Stimulated activated CD8-positive, alpha-beta memory T cell treated with anti-CD3 and anti-CD28 coated beads, Interleukin-4, amount 100 ng/mL, for 48 hours (primary cell): ENCODE results near the gene LPO.
A peak's percentile ranks its signal among the peaks of the same experiment; 100 is the strongest.

Experiments
- DNase-seq: peaks from one replicate; pipeline ENCODE4 v3.0.0-alpha.2; 2020

LPO gene

DNA sequence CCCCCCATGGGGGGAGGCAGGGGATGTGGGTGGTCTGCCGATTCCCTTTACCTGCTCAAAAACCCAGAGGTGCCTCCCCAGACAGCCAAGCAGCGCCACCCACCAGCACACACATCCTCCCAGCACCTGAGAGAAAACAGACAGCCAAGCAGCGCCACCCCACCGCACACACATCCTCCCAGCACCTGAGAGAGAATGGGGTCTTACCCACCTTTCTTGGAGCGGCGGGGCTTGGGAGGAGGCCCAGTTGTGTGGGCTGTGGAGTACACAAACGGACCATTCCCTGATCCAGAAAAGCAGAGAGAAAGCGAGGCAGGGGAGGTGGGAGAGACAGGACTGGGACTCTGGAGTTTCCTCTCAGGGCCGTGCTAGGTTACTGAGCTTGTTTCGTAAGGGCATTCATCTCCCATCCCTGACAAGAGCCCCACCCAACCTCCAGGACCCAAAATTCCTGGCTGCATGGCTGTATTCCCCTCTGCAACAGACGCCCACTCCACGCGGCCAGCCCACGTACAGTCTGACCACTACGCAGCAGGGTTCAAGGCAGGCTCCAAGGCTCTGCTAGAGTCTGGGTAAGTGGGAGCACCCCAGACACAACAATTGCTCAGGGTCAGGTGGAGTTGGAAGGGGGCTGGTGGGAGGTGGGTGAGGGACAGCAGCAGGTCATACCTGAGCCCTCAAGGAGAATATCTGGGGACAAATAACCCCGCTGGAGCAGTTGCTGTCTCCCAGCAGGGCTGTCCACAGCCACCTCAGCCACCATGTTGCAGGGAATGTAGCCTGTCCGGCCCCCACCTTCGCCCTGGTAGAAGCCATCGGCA lies 68.0 kb downstream of the LPO start:
- DNase-seq: peak; percentile 14

DNA sequence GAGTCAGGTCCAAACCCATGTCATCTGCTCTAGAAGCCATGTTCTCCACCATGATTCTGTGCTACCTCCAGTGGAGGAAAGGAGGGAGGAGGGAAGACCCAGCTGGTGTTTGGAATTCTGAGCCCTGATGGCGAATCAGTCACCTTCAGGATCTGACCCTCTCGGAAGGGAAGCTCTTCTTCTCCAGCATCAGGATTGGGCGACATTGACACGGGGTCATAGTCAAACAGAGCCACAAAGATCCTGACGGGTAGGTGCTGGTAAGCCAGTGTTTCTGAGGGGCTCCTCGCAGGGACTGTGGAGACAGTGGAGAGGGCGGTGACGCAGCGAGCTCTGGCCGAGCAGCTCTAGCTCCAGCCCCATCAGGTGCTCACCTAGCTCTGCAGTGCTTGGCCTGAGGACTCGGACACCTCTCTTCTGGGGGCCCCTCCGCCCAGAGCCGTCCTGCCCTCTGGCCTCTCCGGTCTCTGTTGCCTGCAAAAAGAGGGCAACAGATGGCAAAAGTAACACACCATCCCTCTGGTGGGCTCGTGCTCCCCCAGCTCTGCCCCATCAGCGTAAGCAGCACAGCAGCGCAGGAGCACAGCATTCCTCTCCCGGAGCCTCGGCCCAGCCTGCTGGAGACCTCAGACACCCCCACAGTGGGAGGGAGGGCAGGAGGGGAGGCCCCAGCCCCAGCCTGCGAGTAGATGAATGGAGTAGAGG lies 69.2 kb downstream of the LPO start:
- DNase-seq: peak; percentile 13

DNA sequence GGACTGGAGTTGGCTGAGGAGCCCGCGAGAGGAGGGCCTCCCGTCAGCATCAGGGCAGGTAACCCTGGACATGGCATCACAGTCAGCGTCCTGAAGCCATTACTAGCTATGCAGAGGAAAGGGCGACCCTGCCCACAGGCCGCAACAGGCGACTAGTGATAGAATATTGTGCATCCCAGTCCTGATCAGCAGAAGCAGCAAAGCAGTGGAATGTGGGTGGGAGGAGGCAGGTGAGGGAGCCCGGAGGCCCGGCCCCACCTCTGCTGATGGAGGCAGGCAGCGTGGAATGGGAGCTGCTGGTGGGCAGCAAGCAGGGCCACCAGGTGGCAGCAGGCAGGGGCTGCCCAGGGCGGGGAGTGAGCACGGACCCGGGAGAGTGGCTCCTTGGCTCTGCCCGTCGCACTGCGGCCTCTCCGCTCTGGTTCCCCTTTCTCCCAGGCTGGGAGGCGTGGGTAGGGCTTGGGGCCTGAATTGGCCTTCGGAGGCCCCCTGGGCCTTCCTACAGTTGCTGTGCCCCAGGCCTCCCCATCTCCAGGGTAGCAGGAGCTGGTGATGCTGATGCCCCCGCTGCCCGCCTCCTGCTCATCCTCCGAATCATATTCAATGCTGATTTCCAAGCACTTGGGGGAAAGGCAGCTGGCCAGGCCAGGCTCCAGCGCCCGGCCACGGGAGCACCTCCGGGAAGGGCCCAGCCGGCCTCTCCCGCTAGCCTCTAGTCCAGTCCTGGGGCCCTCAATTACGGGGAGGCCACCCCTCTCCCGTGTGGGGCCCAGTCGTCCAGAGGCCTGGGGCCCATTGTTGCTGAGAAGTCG lies 70.0 kb downstream of the LPO start:
- DNase-seq: peak; percentile 21

DNA sequence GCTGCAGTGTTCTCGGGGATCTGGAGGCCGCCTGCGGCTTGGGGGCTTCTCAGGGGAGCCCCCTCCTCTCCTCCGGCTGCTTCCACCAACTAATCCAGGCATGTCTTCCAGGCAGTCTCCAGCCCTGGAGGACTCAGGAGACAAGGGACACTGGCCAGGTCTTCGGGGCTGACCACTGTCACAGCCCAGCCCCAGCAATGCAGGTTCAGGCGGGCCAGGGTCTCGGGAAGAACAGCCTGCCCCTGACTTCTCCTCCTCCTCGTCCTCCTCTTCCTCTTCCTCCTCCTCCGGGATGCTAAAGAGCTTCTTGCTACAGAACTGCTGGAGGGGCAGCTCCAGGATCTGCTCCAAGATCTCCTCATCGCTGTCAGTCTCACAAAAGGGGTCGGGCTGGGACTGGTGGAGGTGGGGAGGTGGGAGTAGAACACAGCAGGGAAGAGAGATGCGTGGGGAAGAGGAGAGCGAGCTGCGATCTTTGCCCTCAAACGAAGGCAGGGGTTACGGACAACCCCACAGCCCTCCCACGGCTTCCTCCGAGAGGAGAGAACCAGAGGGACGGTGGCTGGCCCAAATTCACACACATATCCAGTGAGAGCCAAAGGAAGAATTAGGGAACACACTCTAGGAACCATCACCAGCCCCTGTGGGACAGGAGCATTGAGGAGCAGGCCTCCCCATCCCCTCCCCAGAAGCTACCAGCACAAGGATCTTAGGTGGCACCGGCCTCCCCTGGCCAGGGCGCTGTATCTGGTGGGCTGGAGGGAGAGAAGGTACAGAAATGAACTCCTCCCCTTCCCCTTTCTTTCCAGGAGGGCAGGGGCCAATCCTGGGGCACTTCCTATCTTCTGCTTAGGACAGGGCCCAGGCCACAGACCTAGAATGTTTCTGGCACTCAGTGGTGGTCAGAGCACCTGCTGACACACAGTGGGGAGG lies 70.9 kb downstream of the LPO start:
- DNase-seq: peak; percentile 19

DNA sequence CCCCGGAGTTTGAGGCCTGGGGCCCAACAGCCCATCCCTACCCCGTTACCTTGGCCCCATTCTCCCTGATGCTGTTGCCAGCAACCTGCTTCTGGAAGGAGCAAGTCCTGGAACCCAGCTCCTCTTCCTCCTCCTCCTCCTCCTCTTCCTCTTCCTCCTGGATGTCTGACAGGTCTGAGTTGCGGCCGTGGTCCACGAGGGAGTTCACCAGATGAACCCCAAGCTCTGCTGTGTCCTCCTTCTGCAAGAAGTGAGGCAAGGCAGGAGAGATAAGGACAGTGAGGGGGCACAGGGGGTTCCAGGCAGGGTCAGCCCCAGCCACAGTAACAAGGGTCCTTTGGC lies 71.5 kb downstream of the LPO start:
- no peak for DNase-seq

DNA sequence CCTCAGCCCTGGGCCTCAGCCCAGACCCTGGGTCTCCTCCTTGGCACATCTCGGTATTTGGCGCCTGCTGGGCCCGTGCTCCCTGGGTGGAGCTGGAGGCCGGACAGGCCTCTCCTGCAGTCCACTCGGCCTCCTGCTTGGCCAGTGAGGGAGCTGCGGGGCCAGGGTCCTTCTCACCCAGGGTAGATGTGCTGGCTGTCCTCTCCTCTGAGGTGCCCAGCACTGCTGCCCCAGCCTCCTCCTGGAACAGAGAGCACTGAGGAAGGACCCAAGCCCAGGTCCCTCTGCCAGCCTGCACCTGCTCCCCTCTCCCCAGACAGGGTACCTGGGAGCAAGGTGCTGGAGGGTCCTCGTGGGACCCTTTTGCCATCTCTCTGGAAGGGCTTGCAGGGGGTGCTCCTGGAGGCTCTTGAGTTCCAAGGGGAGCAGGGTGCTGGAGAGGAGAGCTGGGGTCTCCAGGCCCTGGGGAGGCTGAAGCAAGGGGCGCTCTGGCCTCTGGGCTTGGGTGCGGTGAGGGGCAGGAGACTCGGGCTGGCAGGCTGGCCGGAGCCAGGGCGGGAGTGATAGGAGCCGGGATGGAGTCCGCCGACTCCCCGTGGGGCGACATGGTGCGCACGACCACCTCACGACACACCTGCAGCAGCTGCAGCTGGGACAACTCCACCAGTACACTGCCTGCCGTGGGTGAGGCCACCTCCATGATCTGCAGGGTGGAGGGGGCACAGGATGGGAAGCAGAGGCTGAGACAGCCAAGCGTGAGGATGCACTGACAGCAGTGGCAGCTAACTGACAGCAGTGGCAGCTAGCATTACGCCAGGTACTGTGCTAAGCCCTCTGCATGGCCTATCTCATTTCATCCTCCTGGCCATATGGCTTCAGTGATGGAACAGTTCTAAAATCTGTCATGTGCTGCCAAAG lies 72.4 kb downstream of the LPO start:
- peak; percentile 10 for DNase-seq

DNA sequence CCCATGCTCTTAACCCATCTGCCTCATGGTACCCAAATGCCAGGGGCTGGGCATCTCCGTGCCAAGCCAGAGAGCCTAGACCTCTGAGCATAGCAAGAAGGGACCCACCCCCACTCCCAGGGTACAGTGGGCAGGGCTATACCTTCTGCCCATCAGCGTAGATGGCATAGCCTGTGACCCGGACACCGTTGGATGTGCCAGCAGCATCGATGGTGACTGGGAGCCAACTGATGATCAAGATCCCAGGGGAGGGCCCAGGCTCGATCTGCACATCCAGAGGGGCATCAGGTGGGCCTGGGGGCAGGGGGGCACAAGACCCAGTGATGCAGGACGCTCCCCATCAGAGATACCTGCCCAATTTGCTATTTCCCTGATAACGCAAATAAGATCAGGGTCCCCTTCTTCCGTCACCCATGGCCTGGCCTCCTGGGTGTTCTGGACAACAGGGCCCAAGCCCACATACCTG lies 73.1 kb downstream of the LPO start:
- DNase-seq: peak; percentile 19

DNA sequence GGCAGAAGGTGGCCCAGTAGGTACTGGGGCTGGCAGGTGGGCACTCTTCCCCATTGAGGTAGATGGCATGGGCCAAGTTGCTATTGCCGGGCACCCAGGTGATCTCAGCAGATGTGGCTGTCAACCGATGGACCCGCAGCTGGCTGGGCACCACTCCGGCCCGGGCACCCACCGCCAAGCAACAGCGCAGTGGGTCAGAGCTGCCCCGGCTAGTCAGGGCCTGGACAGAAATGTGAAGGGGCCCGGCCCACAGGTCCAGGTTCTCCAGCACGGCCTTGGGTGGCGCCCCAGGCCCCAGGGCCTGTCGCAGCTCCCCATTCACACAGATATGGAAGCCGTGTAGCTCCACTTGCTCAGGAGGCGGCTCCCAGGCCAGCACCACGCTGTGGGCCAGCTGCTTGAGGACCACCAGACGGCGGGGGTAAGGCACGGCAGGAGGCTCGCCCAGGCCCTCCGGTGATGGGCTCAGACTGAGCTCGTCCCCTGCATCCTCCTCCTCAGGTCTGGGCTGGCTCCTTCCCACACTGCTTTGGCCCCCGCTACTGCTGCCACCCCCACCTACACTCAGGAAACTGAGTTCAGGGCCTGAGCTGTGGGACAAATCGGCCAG lies 73.7 kb downstream of the LPO start:
- peak; percentile 18 for DNase-seq

DNA sequence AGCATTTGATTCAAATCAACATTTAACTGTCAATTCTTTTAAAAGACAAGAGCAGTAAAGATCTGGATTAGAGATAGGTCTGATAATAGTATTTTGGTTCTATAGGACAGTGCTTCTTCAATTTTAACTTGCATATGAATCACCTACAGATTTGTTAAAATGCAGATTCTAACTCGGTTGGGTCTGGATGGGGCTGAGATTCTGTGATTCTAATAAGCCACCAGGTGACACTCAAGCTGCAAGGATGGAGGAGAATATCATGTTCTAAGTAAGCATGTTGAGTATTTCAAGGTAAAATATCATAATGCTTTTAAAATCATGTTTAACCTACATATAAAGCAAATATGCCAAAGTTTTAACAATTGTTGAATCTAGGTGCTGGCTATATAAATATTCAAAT lies 74.4 kb downstream of the LPO start:
- DNase-seq: no peak

DNA sequence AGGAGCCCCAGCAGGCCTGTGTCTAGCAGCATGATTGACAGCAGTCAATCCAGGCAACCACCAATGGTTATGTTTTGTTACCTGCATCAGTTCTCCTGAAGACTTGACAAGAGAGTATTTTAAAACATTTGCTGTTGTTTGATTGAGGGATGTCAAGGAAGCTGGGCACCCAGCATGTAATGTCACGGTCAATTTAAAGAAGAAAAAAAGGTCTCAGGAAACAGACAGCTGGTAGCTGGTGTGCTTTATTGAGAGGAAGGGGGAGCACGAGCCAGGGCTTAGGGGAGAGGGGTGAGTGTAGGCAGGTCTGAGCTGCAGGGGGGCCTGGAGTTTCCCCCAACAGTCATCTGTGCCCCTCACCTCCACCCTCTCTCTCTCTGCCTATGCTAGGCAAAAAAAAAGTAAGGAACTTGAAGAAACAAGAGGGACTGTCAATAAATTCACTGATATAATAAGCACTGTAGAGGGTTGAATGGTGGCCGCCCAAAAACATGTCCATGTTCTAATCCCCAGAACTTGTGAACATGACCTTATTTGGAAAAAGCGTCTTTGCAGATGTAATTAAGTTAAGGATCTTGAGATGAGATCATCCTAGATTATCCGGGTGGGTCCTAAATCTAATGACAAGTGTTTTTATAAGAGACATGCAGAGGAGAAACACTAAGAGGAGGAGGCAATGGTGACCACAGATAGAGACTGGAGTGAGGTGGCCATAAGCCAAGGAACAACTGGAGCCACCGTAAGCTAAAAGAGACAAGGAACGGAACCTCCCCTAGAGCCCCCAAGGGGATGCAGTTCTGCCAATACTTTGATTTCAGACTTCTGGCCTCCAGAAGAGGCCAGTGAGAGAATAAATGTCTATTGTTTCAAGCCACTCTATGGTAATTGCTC lies 75.7 kb downstream of the LPO start:
- DNase-seq: no peak

DNA sequence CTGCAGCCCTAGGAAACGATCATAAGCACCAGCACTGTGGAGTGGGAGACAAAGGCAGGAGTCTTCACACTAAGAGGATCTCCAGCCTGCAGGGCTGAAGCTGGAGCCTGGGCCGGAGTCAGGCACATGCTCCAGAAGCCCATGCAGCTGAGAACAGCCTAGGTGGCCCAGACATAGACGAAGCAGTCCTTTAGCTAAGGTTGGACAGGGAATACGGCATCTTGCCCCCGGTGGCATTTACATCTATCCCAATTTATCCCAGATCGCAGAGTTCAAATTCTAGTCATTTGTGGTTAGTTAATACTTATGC lies 76.3 kb downstream of the LPO start:
- DNase-seq: peak; percentile 9

DNA sequence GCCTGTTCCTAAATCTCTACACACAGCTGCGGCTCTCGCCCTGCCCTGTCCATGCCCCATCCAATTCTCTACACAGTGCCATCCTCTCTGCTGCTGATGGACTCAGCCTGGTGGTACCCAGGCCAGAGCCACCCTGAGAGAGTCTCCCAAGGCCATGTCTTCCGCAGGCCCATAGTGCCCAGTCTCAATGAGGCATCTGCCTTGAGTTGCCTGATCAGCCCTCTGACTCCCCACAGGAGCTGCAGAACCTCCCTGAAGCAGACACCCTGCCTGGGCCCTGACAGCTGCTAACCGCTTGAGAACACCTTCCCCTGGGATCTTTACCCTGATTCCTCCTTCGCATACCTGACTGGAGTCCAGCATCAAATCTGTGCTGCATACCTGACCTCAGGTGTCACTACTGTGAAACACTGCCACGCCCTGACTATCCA lies 76.9 kb downstream of the LPO start:
- peak; percentile 13 for DNase-seq

DNA sequence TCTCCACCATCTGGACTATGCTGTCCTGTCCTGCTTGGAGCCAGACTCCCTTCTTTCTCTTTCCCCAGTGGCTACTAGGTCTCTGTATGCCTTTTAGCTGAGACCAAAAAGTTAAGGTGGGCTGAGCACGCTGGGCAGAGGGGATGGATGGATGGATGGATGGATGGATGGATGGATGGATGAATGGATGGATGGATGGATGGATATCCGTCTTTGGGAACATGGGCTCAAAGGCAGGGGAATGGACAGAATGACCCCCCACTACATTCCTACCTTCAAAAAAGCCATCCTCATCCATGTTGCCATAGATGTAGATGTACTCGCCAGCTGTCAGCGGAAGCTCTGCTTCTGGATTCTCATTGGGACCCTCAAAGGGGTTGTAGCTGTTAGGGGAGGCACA lies 77.4 kb downstream of the LPO start:
- peak; percentile 4 for DNase-seq

DNA sequence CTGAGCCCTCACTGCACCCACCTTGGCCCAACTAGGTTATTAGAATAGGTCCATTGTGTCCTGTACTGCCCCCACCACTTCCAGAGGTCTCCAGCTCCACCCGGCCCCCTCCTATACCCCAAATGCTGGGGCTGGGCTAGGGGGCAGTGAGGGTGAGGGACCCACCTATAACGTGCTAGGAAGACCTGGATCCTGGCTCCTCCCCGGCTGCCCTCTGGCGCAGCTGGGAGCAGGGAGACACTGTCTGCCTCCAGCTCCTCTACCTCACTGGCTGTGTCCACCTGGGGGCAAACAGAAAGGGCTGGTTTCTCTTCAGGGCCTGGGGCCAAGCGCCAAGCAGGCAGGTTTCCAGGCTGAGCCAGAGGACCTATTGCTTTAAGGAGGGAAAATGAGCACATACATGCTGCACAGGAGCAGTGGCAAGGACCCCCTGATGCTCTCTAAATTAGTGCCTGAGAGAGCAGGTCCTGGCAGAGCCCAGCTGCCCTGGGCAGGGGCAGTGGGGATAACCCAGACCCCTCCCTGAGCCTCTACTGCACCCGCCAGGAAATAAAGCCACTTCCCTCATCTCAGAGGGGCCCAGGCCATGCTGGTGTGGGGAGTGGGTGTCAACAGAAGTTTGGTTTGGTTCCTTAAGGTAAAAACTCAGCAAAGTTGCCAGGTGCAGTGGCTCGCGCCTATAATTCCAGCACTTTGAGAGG lies 78.0 kb downstream of the LPO start:
- DNase-seq: peak; percentile 19

DNA sequence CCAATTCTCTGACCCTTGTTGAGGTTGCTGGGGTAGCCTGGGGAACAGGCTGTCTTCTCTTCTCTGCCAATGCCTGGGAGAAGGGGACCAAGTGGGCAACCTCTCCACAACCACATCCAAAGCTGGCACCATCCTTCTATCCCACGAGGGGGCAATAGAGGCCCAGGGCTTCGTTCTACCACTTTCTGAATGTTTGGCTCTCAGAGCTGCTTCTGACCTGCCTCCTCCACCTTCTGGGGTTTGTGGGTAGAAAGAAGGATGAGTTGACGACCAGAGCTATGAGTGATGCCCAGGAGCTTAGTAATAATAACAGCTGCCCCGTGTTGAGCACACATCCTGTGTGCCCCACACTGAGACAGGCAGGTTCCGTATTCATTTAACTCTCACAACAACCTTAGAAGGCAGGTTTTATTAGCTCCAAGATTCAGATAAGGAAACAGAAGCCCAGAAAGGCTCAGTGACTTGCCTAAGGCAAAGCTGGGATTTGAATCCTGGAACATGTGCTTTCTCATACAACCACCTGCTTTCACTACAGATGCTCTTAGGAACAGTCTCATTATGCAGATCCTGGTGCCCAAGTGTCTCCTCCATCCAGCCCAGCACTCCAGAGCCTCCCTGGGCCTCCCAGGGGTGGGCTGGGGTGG lies 79.2 kb downstream of the LPO start:
- DNase-seq: peak; percentile 79

DNA sequence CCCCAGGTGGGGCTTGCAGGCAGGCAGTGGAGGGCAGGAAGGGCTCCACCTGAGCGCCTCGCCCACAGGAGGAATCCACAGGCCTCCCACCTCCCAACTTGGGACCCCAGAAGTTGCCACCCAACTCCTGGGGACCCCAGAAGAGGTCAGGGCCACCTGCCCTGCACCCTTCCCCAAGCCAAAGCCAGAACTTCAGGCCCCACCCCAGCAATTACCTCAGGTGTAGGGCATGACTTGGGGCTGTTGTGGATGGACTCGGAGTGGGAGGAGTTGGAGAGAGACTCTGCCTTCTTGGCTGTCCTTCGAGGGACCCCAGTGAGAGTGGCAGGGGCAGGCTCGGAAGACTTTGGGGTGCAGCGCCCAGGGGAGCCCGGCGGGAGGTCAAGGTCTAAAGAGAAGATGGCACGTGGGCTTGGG lies 79.7 kb downstream of the LPO start:
- no peak for DNase-seq
